BJ (cell line): ENCODE measurements around the gene RNF114. TPM values are rescaled to one million over a fixed set of nuclear protein-coding genes. Genes with fewer than 3 reads are reported as not detected.

ENCODE experiments used
- CTCF ChIA-PET: fragments of 350-600 bp; formaldehyde crosslinking; extraction: SDS; loops from one replicate; lab custom pipeline; 2021; ENCODE audit warnings: antibody characterized with exemption, inconsistent platforms; lab: Yijun Ruan, JAX
- POLR2A ChIA-PET: fragments of 300-600 bp; sonication (Branson Sonifier 250); formaldehyde crosslinking; extraction: SDS; loops from one replicate; lab custom pipeline; 2021; ENCODE audit warnings: antibody characterized with exemption; lab: Charles Lee
- DNase-seq: peaks from one replicate; pipeline ENCODE4 v3.0.0-alpha.2; 2011; ENCODE audit warnings: low read depth
- H3K27me3 ChIP-seq: 2 replicates; pipeline ENCODE4 v1.6.0; 2011; ENCODE audit warnings: low read length; ENCODE audit not compliant: control insufficient read depth, insufficient read depth
- H3K36me3 ChIP-seq: 2 replicates; pipeline ENCODE4 v1.5.1; 2011; ENCODE audit warnings: low read length; ENCODE audit not compliant: control insufficient read depth, insufficient read depth
- H3K4me3 ChIP-seq: 2 replicates; pipeline ENCODE4 v1.5.1; 2011; ENCODE audit warnings: low read depth, mild to moderate bottlenecking, control low read depth, low read length
- polyA plus RNA-seq: library from polyadenylated mRNA; depleted of rRNA; stranded (reverse); fragments of >200 nt; gene quantifications from 2 replicates; pipeline ENCODE4 v1.2.3, GENCODE V29; 2011
- TF ChIP-seq, protein P1 (sequence below): IDR thresholded peaks from 2 replicates; pipeline ENCODE4 v1.5.1; 2011; ENCODE audit warnings: low read depth, mild to moderate bottlenecking, control low read depth, inconsistent platforms, low read length, moderate library complexity; ENCODE audit not compliant: insufficient read depth

Gene RNF114
- polyA plus RNA-seq, 1 experiment = 53.6 TPM

DNA sequence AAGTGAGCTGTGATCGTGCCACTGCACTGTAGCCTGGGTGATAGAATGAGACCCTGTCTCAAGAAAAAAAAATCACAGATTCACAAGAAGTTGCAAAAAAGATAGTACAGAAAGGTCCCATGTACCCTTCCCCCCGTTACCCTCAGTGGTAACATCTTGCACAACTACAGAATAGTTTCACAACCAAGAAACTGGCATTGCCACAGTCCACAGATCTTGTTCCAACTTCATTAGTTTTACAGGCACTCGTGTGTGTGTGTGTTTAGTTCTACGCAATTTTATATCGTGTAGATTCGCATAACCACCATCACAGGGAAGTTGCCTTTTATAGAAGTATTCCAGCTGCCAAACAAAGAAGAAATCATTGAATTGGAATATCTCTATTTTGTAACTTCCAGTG, 40.0 kb upstream of the RNF114 start:
- Histone ChIP-seq H3K4me3 (no peak overlapping the region), H3K27me3 (no peaks in the 10 kb centered on the region), H3K36me3 (no peaks in the 10 kb centered on the region)
- ChIA-PET CTCF (interaction anchor here (2.0 kb wide), 1 partner anchor 9 kb away, joined by 17 read pairs; no protein-coding TSS in a partner anchor), POLR2A (no interaction called here)
- TF ChIP-seq, protein P1, sequence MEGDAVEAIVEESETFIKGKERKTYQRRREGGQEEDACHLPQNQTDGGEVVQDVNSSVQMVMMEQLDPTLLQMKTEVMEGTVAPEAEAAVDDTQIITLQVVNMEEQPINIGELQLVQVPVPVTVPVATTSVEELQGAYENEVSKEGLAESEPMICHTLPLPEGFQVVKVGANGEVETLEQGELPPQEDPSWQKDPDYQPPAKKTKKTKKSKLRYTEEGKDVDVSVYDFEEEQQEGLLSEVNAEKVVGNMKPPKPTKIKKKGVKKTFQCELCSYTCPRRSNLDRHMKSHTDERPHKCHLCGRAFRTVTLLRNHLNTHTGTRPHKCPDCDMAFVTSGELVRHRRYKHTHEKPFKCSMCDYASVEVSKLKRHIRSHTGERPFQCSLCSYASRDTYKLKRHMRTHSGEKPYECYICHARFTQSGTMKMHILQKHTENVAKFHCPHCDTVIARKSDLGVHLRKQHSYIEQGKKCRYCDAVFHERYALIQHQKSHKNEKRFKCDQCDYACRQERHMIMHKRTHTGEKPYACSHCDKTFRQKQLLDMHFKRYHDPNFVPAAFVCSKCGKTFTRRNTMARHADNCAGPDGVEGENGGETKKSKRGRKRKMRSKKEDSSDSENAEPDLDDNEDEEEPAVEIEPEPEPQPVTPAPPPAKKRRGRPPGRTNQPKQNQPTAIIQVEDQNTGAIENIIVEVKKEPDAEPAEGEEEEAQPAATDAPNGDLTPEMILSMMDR = no peak
- no peak for DNase-seq

DNA sequence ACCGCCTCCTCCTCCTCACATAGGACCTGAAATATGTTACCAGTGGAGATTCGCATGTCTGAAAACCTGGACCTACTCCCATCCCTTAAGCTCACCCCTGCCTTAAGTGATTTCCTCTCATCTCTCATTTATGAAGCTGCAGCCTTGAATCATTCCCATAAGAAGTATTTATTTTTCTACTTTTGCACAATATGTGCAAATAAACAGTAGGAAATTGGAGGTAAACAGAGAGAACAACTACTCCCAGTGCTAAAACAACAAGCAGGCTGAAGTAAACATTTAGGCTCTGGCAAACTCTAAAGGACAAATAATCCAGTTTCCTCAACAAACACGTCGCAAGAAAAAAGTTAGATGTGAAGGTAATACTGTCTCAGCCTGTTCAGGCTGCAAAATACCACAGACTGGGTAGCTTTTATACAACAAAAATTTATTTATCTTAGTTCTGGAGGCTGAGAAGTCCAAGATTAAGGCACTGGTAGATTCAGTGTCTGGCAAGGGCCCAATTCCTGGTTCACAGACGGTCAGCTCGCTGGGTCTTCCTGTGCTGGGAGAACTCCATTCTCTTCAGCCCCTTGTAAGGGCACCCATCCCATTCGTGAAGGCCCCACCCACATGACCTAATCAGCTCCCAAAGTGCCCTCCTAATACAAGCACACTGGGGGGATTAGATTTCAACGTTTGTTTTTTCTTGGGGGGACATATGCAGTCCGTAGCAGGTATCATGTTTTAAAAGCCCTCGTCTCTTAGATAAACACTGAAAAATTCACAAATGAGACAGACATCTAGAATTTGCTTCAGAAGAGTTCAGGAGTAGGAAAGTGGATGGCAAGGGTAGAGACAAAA, 36.4 kb upstream of the RNF114 start:
- no peak for DNase-seq
- no peak overlapping the region for H3K4me3 ChIP-seq
- CTCF ChIA-PET = interaction anchor here (0.6 to 2.9 kb wide), 2 partner anchors 11 to 54 kb away, joined by 3 to 24 read pairs; no protein-coding TSS in a partner anchor
- TF ChIP-seq, protein P1 = no peak
- H3K36me3 ChIP-seq = peaks cover under 1% of the 10 kb centered on the region; the same call in 1 of the 2 replicates
- POLR2A ChIA-PET = no interaction called here
- no peaks in the 10 kb centered on the region for H3K27me3 ChIP-seq

DNA sequence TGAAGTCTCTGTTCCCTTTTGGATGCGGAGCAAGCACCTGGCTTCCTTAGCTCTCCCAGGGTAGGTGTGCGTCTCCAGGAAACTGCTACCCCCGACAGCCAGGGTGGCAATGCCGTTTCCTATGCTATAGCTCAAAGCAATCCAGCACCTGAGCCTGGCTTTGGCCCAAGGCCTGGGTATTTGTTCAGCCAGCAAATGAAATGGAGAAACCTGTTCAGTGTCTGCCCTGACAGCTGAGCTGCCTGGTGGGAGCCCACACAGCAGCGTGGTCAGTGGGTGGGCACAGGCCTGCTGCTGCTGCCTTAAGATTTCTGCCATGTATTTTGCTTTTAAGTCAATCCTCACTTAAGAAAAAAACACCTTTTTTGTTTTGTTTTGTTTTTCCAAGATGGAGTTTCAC, 34.6 kb upstream of the RNF114 start:
- DNase-seq = no peak
- CTCF ChIA-PET = interaction anchor here (1.2 to 2.9 kb wide), 3 partner anchors 9 to 13 kb away, joined by 3 to 24 read pairs (median 5); partner anchors contain the start of gene SPATA2
- peaks cover 16% of the 10 kb centered on the region for H3K36me3 ChIP-seq
- no peak overlapping the region for H3K4me3 ChIP-seq
- no peaks in the 10 kb centered on the region for H3K27me3 ChIP-seq
- POLR2A ChIA-PET = no interaction called here
- TF ChIP-seq, protein P1 = no peak

DNA sequence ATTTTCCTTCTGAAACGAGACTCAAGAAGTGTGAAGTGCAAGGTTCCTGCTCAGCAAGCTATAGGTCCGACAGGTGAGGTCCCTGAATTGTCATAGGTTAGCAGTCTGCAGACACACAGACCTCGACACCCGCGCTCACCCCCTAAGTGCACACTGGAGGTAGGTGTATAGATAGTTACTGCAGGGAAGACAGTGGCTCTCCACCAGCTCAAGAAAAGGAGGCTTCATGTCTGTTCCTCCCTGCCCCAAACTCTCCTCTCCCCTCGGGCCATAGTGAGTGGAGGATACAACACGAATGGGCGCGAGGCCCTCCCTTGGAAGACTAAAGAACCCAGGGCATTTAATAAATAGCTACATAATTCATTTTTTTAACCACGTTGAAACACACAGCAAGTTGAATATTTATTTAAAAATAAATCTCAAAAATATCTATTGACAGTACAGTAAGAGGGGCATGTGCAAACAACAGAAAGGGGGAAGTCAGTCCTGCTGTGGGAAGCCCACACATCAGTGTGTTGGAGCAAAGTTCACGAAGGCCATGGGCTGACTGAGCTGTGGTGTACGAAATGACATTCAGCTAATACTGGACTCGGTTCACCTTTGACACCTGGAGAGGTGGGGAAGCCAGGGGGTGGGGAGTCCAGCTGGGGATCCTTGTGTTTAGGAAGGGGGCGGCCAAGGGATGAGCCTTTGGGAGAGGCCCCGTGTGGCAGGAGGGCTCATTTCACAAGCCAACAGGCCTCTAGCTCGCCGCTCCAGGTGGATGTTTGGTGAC, 31.6 kb upstream of the RNF114 start:
- H3K36me3 ChIP-seq = peaks cover 31% of the 10 kb centered on the region
- ChIA-PET POLR2A (no interaction called here), CTCF (interaction anchor here (0.9 to 1.4 kb wide), 3 partner anchors 16 to 570 kb away, joined by 3 to 4 read pairs (median 3); no protein-coding TSS in a partner anchor)

More for the DNA sequence above, 31.6 kb upstream of the RNF114 start:
- no peaks in the 10 kb centered on the region for H3K27me3 ChIP-seq
- H3K4me3 ChIP-seq = no peak overlapping the region
- no peak for DNase-seq
- TF ChIP-seq, protein P1 = no peak
